Fibroblast of villous mesenchyme (primary cell): ENCODE measurements around the gene EGR4. TPM values are rescaled to one million over a fixed set of nuclear protein-coding genes. Genes with fewer than 3 reads are reported as not detected.

Experiments used
- DNase-seq: peaks from one replicate; pipeline ENCODE4 v3.0.0-alpha.2; 2010; ENCODE audit warnings: low read depth
- H3K4me3 ChIP-seq: 2 replicates; pipeline ENCODE4 v1.5.1; 2011; ENCODE audit warnings: low read depth, mild to moderate bottlenecking, low read length
- total RNA-seq: library from RNA; depleted of rRNA; stranded (reverse); fragments of >200 nt; gene quantifications from 2 replicates; pipeline ENCODE4 v1.2.3, GENCODE V29; 2012
- TF ChIP-seq, protein P1 (sequence below): IDR thresholded peaks from 2 replicates; pipeline ENCODE4 v1.5.1; 2012; ENCODE audit warnings: low read depth, mild to moderate bottlenecking, low read length; ENCODE audit not compliant: insufficient read depth

EGR4 gene
- total RNA-seq, 1 donor = not detected

DNA sequence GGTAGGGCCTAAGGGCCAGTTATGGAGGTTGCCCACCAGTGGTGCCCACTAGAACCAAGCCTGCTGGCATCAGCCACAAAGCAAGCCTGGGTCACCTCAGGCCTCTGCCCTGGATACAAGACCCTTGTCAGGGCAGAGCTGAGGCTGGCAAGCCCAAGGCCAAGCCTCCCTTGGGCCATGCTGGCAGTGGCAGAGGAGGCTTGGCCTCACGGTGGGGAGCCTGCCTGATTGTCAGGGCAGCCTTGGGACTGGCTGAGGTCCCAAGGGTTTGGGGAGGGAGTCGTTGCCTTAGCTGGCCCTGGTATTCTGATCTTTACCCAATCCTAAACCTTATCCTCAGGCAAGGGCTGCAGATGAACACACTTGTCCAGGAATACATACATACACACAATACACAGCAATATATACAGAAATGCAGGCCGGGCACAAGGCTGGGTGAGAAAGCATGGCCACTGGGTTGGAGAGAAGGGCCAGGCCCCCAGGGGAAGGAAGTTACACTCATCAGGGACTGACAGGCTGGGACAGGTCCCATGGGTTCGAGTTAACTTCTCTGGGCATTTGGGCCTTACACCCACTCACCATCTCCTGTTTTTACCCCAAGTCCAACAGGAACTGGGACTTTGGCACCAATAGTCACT is 38.2 kb downstream of the EGR4 start:
- DNase-seq = no peak
- no peak overlapping the region for H3K4me3 ChIP-seq
- TF ChIP-seq, protein P1, sequence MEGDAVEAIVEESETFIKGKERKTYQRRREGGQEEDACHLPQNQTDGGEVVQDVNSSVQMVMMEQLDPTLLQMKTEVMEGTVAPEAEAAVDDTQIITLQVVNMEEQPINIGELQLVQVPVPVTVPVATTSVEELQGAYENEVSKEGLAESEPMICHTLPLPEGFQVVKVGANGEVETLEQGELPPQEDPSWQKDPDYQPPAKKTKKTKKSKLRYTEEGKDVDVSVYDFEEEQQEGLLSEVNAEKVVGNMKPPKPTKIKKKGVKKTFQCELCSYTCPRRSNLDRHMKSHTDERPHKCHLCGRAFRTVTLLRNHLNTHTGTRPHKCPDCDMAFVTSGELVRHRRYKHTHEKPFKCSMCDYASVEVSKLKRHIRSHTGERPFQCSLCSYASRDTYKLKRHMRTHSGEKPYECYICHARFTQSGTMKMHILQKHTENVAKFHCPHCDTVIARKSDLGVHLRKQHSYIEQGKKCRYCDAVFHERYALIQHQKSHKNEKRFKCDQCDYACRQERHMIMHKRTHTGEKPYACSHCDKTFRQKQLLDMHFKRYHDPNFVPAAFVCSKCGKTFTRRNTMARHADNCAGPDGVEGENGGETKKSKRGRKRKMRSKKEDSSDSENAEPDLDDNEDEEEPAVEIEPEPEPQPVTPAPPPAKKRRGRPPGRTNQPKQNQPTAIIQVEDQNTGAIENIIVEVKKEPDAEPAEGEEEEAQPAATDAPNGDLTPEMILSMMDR = no peak

DNA sequence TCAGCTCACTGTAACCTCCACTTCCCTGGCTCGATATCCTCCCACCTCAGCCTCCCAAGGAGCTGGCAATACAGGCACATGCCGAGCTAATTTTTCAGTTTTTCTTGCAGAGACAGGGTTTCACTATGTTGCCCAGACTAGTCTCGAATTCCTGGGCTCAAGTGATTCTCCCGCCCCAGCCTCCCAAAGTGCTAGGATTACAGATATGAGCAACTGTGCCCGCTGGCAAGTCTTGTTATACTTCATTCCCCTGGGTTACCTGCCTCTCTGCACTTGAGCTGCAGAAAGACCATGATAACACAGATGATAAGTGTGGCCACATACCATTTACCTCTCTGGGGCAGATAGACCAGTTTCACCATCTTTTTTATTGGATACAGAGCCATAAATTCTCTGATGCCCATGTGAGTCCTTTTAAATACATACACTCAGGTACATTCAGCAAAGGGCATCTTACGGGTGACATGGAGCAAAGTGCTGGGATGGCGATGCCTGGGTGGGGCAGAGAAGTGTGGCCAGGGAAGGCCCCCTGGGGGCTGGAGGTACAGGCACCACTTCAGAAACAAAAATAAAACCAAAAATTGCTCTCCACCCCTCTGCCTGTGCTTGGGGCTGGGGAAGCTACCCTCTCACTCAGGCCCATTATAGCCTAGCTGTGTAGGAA is 38.9 kb downstream of the EGR4 start:
- TF ChIP-seq, protein P1 = no peak
- no peak for DNase-seq
- H3K4me3 ChIP-seq = no peak overlapping the region

DNA sequence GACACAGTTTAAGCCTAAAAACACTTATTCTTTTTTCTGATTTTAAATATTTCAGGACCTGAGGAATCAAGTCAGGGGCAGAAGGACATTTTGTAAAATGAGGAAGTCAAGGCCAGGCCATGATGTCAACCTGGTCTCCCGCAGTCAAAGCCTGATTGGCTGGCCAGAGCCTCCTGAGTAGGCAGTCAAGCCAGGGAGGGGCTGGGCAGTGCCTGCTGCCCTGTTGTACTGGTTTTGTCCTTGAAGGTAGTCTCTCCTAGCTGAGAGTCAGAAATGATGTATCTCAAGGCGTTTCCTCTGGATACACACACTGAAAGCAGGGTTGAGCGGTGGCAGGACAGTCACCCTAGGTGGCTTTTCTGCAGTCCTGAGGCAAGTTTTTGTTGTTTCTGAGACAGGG is 39.4 kb downstream of the EGR4 start:
- TF ChIP-seq, protein P1 = no peak
- no peak overlapping the region for H3K4me3 ChIP-seq
- no peak for DNase-seq

DNA sequence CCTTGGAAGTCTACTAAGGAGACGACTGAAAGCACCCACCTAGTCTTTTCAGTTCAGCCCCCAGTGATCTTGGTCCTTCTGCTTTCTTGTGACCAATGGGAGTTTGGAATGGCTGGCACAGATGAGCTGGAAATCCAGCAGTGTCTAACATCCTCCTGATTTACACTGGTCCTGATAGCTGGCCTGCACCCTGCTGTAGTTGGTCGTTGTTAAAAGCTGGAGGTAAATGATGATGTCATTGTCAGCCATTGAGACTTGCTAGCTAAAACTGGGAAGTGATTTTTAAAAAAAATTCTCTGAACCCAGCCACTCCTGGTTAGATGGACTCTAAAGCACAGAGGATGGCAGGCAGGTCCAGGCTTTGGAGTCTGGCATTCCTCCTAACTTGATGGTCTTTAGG is 39.9 kb downstream of the EGR4 start:
- no peak for DNase-seq
- TF ChIP-seq, protein P1 = no peak
- no peak overlapping the region for H3K4me3 ChIP-seq

DNA sequence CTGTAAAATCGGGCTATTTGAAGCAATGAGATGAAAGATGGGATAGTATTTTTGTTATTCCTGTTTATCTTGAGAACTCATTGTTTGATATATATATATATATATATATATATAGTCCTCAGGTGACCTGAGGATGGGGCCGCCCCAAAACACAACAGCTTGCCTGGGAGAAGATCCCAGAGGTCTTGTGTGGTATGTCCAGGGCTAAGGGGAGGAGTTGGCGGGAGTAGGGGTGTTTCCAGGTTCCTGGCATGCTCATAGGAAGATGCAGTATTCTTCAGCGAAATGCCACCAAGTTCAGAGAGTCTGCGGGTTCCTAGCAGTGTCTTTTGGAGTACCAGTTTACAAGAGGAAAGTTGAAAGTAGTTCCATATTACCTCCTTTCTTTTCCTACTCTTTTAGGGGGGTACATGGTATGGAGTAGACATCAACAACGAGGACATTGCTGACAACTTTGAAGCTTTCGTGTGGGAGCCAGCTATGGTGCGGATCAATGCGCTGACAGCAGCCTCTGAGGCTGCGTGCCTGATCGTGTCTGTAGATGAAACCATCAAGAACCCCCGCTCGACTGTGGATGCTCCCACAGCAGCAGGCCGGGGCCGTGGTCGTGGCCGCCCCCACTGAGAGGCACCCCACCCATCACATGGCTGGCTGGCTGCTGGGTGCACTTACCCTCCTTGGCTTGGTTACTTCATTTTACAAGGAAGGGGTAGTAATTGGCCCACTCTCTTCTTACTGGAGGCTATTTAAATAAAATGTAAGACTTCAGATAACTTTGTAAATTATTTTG is 40.9 kb downstream of the EGR4 start:
- H3K4me3 ChIP-seq = no peak overlapping the region
- TF ChIP-seq, protein P1 = no peak
- DNase-seq = no peak

DNA sequence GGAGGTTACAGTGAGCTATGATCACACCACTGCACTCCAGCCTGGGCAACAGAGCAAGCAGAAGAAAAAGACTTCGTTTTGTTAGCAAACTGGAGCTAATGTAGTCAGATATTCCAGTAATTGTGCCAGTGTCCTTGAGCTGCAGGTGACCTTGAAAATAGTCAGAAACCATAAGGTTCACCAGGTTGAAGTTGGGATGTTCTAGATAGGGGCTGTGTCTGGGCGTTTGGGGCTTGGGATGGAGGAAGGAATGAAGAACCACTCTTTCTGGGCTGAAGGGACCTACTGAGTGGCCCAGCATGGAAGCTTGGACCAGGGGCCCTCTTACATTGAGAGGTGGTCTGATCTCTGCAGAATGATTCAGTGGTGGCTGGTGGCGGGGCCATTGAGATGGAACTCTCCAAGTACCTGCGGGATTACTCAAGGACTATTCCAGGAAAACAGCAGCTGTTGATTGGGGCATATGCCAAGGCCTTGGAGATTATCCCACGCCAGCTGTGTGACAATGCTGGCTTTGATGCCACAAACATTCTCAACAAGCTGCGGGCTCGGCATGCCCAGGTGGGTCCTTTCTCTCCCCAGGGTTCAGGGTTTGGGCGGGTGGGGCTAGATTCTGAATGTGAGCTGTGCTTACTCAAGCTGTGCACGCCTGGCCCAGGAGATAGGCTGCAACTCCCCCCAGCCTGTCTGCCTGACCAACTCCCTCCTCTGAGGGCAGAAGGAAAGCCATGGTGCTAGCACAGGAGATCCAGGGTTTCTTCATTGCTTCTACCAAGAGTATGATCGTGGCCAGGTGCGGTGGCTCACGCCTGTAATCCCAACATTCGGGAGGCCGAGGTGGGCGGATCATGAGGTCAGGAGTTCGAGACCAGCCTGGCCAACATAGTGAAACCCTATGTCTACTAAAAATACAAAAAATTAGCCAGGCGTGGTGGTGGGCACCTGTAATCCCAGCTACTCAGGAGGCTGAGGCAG is 42.2 kb downstream of the EGR4 start:
- no peak overlapping the region for H3K4me3 ChIP-seq
- TF ChIP-seq, protein P1 = no peak
- DNase-seq = no peak
